Epithelial cell of esophagus (primary cell): ENCODE results near the gene NPM1.

ENCODE experiments used
- DNase-seq: peaks from one replicate; pipeline ENCODE4 v3.0.0; 2010; ENCODE audit warnings: low read depth
- H3K4me3 ChIP-seq: 2 replicates; pipeline ENCODE4 v1.5.1; 2011; ENCODE audit warnings: mild to moderate bottlenecking, low read length, control low read depth
- CTCF ChIP-seq: IDR thresholded peaks from 2 replicates; pipeline ENCODE4 v1.5.1; 2011; ENCODE audit warnings: low read depth, mild to moderate bottlenecking, low read length, control low read depth, inconsistent platforms; ENCODE audit not compliant: insufficient read depth; ENCODE audit errors: missing control alignments

Gene NPM1

GRCh38 chr5:171435908-171436307 lies 48.3 kb downstream of the NPM1 start:
- no peak for TF ChIP-seq CTCF
- DNase-seq = no peak
- H3K4me3 ChIP-seq = no peak overlapping the region

- no peak for TF ChIP-seq CTCF
- no peak for DNase-seq
- H3K4me3 ChIP-seq = no peak overlapping the region
Measured at GRCh38 chr5:171436804-171437285, 49.2 kb downstream of the NPM1 start.

- H3K4me3 ChIP-seq = no peak overlapping the region
- TF ChIP-seq CTCF = no peak
- no peak for DNase-seq
Measured at GRCh38 chr5:171437286-171437821, 49.7 kb downstream of the NPM1 start.

- no peak for TF ChIP-seq CTCF
- DNase-seq = no peak
- no peak overlapping the region for H3K4me3 ChIP-seq
Measured at GRCh38 chr5:171438738-171439137, 51.1 kb downstream of the NPM1 start.

- DNase-seq = no peak
- H3K4me3 ChIP-seq = no peak overlapping the region
- no peak for TF ChIP-seq CTCF
Measured at GRCh38 chr5:171441246-171441791, 53.7 kb downstream of the NPM1 start.

- H3K4me3 ChIP-seq = no peak overlapping the region
- TF ChIP-seq CTCF = no peak
- DNase-seq = no peak
Measured at GRCh38 chr5:171442287-171443042, 54.8 kb downstream of the NPM1 start.
